GM19099 (cell line): ENCODE results near the gene SLC38A7.

Experiments
- POLR2A ChIP-seq: IDR thresholded peaks from 3 replicates; pipeline ENCODE4 v1.6.1; 2011; ENCODE audit warnings: low read depth; ENCODE audit not compliant: insufficient read length; ENCODE audit errors: extremely low read depth

SLC38A7 gene

DNA sequence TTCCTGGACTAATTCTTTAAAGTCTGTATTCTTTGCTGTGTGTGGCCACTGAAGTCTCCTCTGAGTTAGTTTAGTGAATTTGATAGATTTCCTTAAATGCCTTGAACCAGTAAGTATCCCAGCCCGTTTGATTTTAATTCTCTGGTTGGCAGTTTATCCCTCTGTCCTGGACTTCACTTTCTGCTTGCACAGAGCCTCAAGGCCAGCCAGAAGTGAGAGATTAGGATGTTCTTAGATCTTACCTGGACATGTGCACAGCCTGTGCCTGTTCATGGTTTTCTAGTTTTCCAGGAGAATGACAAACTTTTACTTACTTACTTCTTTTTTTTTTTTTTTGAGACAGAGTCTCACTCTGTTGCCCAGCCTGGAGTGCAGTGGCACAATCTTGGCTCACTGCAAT, 10.8 kb upstream of the SLC38A7 start:
- TF ChIP-seq POLR2A: no peak

DNA sequence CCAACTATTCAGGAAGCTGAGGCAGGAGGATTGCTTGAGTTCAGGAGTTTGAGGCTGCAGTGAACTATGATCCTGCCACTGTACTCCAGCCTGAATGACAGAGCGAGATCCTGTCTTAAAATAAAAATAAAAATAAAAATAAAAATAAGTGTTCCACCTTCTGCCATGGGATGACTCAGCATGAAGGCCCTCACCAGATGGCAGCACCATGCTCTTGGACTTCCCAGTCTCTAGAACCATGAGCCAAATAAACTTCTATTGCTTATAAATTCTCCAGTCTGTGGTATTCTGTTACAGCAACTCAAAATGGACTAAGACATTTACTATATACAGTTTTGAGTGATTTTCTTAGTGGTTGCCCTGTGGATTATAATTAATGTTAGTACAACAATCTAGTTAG, 7.9 kb upstream of the SLC38A7 start:
- TF ChIP-seq POLR2A: no peak

DNA sequence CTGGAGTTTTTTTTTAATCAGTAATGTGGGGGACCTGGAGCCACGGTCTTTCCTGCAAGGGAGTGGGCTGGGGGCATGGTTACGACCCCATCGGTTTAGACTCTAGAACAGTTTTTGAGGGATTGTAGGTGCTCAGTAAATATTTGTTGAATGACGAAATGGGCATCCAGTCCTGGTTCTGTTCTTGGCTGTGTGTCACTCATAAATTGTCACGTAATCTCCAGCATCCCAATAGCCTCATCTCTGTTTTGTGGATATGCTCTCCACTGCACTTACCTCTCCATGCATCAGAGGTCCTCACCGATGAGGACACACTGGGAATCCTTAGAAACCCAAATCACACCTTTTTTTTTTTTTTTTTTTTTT, 497 bp upstream of the SLC38A7 start:
- TF ChIP-seq POLR2A: no peak

DNA sequence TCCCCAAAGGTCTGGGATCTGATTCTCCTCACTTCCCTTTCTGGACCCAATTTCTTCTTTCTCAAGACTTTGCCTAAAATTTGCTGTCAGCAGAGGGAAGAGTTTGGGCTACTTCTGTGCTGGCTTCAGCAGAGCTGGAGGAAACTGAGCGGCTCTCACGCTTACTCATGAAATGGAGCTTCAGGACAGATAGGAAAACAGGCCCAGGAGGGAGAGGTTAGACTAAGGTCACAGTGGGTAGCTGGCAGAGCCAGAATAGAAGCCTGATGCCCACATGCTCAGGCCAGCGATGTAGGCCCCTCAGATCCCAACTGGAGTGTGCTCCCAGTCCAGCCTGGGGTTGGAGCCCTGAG, 593 bp downstream of the SLC38A7 start:
- no peak for TF ChIP-seq POLR2A

DNA sequence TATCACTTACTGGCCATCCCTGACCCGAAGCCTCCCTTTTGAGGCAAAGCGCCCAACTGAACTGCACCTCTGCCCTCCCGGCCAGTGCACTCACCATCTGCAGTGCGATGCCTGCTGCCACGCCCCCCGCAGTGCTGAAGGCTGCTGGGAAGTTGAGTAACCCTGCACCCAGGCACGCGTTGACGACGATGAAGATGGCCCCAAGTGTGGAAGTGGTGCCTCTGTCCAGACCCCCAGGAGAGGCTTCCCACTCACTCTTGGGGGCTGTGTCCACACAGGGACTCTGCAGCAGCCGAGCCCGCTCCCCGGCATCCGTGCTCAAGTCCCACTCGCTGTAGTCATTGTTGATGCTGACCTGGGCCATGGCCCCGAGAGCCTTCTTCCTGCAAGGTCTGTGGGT, 4.8 kb downstream of the SLC38A7 start:
- TF ChIP-seq POLR2A: no peak

DNA sequence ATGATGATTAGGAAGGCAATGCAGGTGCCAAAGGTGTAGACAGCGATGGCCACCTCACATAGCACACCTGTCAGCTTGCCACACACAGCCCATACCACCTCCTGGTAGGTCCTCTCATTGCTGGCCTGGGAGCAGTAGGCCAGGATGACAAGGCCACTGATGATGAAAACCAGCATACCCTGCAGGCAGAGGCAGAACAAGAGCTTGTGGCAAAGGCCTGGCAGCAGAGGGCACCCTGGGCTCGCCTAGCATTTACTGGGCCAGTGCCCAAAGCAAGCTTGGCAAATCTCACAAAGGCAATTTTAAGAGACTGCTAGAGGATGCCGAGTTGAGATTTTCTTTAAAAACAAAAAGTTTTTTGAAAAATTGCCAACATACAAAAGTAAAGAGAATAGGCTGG, 5.9 kb downstream of the SLC38A7 start:
- no peak for TF ChIP-seq POLR2A

DNA sequence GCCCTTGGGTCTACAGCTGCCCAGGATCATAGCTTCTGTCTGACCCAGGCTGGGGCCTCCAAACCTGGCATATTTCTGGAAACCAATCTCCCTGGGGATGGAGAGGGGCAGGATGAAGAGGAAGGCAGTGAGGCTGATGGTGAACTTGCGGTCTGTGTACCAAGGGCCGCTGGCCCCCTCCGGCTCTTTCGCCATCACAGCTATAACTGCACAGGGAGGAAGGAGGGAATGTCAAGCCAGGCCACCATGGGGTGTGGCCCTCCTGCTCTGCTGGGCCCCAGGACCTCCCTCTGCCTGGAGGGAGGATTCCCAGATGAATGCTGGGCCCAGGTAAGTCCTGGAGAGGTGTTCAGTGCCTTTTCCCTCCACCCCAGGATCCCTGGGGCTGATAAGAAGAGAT, 6.3 kb downstream of the SLC38A7 start:
- TF ChIP-seq POLR2A: no peak

DNA sequence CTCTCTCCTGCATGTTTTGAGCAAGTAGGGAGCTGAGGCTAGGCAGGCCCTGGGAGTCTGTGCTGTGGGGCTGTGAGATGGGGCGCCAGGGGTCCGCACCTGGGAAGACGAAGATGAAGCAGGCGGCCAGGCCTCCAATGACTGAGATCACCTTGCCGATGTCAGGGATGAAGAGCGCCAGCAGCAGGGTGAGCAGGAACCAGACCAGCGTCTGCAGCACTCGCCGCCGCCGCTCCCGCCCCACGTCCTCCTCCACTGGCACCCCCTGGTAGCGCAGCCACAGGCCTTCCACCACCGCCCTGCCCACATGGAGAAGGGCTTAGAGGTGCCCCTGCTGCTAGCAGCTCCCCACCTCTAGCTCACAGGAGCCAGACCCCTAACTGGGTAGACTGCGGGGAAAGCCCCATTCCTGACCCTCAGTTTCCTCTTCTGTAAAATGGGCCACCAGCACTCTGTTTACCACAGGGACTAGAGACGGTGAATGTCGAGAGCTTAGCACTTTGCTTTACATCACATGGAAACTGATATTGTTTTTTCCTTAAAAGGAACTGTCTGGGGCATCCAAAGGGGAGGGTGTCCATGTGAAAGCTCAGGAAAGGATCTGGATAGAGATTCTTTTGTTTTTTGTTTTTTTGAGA, 13.5 kb downstream of the SLC38A7 start:
- no peak for TF ChIP-seq POLR2A

DNA sequence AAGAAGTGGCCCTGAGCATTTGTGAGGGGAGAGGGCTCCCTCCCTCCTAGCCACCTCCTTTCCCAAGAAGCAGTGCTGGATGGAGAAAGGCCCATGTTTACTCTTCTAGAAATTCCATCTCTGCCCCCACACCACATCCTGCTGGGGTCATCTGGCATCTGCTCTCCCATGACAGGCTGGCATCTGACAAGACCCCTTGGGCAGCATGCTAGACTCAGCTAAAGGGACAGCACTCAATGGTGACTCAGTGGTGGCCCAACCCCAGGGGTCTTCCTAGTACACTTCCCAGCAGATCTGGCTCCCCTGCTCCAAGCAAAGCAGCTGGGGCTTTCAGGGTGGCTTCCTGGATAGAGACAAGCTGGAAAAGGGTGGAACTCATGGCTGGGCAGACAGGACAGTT, 14.4 kb downstream of the SLC38A7 start:
- TF ChIP-seq POLR2A: no peak

DNA sequence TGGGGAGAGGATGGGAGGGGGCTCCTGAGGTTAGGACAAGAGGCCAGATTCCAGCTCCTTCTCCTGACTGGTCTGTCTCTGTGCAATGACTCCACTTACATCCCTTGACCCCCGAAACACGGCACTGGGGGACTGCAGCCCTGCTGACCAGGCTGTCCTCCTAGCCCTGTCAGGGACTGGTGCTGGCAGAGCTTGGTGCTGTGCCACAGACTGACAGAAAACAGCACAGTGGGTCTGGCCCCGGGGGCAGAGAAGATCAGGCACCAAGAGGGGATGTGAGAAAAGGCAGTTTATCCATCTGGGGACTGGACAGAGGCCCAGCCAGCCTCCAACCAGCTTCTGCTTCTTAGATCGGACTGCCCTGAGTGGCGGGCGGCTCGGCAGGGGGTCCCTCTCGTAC, 19.4 kb downstream of the SLC38A7 start:
- TF ChIP-seq POLR2A: no peak

DNA sequence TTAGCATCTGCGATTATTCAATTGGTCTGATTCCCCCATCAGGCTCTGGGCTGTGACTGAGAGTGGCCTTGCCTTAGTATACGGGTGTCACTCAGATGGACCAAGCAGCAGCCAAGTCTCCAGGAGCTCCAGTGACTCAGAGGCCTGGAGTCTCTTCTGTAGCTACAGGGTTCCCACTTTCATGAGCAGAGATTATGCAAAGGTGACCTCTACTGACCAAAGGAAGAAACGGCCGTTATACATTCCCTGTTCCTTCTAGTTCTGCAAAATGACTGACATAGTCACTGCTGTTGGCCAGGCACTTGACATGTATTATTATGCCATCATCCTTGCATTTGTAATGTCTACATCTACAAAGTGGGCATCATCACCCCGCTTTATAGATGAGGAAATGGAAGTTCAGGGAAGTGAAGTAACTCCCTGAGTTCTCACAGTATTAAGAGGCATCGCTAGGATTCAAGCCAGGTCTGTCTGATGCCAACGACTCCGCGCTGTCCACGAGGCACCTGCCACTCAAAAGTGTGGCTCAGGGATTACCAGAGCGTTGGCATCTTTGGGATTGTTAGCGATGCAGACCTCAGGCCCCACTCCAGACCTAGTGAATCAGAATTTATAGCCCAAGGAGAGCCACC, 23.3 kb downstream of the SLC38A7 start:
- TF ChIP-seq POLR2A: no peak

DNA sequence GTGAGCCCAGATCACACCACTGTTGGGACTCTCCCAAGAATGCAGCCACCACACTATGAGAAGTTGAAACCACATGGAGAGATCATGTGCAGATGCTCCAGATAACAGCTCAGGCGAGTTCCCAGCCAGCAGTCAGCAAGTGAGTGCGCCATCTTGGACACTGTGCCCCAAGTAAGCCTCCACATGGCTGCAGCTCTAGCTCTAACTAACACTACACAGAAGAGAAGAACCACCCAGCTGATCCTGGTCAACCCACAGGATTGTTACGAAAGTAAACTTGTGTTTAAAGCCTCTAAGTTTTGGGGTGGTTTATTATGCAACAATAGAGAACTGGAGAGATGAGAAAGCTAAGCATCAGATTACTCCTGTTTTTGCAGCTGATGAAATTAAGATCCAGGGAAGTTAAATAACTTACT, 25.8 kb downstream of the SLC38A7 start:
- TF ChIP-seq POLR2A: no peak

DNA sequence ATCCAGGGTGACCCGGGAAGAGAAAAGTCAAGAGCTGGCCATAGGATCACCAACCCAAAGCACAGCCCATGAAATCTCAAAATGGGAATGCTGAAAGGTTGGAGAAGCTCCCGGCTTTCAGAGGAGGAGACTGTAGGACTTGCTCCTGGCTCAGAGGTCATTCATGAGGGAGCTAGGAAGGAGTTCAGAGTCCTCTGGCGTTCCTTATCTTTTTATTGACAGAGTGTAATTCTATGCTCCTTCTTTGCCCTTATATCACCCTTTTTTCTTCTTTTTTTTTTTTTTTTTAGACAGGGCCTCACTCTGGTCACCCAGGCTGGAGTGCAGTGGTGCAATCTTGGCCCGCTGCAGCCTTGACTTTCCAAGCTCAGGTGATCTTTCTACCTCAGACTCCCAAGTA, 27.7 kb downstream of the SLC38A7 start:
- no peak for TF ChIP-seq POLR2A

DNA sequence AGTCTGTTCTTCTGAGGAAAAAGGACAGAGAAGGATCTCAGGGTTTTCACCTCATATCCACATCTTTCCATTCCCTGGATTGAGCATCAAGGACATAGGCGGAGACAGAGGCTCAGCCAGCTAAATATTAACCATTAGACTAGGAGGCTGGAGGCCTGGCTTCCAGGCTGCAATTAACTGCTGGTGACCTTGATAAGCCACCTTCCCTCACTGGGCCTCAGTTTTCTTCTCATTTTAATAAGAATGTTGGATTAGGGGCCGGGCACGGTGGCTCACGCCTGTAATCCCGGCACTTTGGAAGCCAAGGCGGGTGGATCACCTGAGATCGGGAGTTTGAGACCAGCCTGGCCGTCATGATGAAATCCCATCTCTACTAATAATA, 29.4 kb downstream of the SLC38A7 start:
- TF ChIP-seq POLR2A: no peak

DNA sequence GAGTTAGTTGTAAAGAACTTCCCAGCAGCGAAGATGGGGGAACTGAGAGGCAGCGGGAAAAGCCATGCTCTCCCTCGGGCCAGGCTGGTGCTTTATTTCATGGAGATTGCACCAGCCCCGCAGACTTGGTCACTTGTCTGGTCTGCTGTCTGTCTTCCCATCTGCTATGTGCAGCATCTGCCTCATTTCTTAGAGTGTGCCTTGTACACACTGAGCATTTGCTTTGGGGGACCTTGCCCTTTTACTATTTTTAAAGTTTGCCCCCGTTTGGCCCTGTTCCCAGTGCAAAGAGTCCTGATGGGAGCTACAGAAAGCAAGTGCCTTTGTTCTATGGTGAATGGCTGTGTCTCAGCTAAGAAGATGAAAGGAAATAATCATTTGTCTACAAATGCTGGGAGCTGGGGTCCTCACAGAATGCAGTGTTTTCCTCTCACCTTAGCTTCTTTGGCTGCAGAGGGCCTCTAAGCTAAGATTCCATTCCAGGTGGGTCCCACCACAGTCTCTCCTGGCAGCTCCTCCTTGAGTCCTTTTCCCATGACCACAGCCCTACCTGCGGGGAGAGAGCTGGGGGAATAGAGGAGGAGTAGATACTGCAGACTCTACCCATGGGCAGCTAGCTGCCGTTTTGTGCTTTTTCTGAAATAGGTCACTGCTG, 29.9 kb downstream of the SLC38A7 start:
- TF ChIP-seq POLR2A: no peak

DNA sequence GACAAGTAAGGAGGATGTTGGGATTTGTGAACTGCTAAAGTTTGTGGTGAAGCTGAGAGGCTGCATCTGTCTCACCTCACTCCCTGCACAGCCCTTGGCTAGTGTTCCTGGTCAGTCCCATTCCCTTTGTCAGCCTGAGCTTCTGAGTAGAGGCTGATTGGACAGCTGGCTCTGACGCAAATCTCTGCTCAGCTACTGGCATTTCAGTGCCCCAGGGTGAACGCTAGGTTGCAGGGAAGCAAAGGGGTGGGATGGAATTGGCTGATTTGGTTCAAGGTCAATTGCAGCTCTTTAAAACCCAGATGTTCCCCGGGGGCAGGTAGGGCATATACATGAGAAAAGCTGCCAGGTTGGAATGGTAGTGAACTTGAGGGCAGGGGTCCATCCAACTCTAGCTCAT, 31.8 kb downstream of the SLC38A7 start:
- no peak for TF ChIP-seq POLR2A

DNA sequence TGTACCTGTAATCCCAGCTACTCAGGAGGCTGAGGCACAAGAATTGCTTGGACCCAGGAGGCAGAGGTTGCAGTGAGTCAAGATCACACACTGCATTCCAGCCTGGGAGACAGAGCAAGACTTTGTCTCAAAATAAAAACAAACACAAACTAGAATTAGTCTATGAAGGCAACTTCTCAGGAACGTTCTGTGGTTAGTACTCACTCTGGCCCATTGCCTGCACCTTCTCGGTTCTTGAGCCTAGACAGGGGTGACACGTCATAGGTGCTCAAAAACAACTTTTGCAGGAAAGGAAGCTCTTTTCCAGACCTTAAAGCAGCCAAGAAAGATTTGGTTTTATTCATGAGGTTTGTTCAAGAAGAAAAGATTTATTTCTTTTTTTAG, 32.6 kb downstream of the SLC38A7 start:
- TF ChIP-seq POLR2A: no peak

DNA sequence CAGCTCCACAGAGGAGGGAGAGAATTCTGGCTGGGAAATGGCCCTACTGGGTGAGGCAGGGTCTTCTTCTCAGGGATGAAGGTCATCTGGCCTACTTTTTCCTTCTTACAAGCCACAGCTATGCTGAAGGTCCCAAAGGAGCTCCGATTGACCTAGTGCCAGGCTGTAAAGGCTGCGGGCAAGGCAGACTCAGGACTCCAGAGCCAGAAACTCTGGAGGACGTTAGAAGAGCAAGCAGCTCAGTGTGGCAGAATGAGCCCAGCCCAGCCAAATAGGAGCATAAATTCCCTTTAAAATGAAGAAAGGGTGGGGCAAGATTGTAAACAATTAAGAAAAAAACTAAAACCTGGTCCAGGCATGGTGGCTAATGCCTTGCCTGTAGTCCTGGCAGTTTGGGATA, 34.9 kb downstream of the SLC38A7 start:
- TF ChIP-seq POLR2A: no peak

DNA sequence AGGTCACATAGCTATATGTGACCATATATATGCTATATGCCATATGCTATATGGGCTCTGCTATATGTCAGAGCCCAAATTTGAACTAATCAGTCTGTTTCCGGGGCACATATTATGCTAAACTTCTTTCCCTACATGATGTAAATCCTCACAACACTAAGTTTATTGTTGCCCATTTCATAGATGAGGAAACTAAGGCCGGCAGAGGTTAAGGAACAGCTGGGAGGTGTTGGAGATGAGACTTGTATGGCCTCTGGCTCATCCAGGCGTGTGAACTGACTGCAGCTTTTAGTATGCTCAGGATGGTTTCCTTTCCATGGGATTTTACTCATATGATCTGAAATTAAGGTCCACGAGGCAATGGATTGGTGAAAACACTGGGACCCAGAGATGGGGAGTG, 37.5 kb downstream of the SLC38A7 start:
- TF ChIP-seq POLR2A: no peak
